ENCODE data around the gene GPR68. TPM values are rescaled to one million over a fixed set of nuclear protein-coding genes. Genes with fewer than 3 reads are reported as not detected.
A peak's percentile ranks its signal among the peaks of the same experiment; 100 is the strongest.

GPR68 gene
- total and polyA plus RNA-seq, 8 donors, result 1.3 to 4.9 (median 3.3) TPM

GRCh38 chr14:91223028-91223783, 21.3 kb downstream of the GPR68 start:
- Histone ChIP-seq H3K27me3 (no peaks in the 10 kb centered on the region), H3K4me1 (peaks cover 11 to 40% of the 10 kb centered on the region in 2 donors), H3K4me3 (no peak overlapping the region), H3K36me3 (peaks cover 0 to 14% of the 10 kb centered on the region in 2 donors), H3K27ac (peak overlapping the region; percentile 9 to 63), H3K9me3 (no peaks in the 10 kb centered on the region)
- peak; percentile 2 for ATAC-seq
- TF ChIP-seq CTCF (IDR thresholded peaks at IDR 0.05), result no peak
- intact Hi-C loops (cut with DNase I), result no loop called here
- DNase-seq, result no peak

GRCh38 chr14:91221270-91221669, 23.2 kb downstream of the GPR68 start:
- intact Hi-C loops (cut with DNase I), result no loop called here
- no peak for ATAC-seq
- no peaks in the 10 kb centered on the region for H3K9me3 ChIP-seq

DNA sequence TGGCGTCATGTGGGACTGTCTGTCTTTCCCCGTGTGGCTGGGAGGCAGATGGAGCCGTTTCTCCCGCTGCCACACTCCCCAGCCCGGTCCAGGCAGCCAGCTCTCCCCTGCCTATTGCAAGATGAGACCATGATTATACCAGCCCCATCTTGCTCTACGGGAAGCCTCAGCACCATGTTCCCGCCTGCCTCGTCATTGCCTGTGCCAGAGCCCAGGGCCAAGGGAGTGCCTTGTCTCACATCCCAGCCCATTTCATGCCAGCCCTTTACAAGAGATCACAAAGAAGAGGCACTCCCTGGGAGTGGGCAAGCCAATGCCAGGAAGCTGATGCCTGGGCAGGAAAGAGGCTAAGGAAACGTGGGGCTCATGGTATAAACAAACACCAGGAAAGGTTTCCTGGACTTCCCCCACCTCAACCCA, 23.9 kb downstream of the GPR68 start:
- ATAC-seq (peak; percentile 24), DNase-seq (peak in 1 of 4 donors; percentile 51)
- Histone ChIP-seq H3K27ac (peak overlapping the region; percentile 73 to 81), H3K9me3 (no peaks in the 10 kb centered on the region), H3K4me1 (peaks cover 11 to 28% of the 10 kb centered on the region in 2 donors), H3K27me3 (no peaks in the 10 kb centered on the region), H3K36me3 (peaks cover 0 to 37% of the 10 kb centered on the region in 2 donors), H3K4me3 (no peak overlapping the region)
- intact Hi-C loops (cut with DNase I), result no loop called here
- no peak for TF ChIP-seq CTCF (IDR thresholded peaks at IDR 0.05)

More at GRCh38 chr14:91221270-91221669, 23.2 kb downstream of the GPR68 start:
- no peak for DNase-seq
- peak overlapping the region in 1 of 2 donors; percentile 73 for H3K27ac ChIP-seq
- no peak for TF ChIP-seq CTCF (IDR thresholded peaks at IDR 0.05)
- H3K36me3 ChIP-seq, result peaks cover 0 to 30% of the 10 kb centered on the region in 2 donors
- H3K4me1 ChIP-seq, result peaks cover 11 to 31% of the 10 kb centered on the region in 2 donors
- no peaks in the 10 kb centered on the region for H3K27me3 ChIP-seq
- H3K4me3 ChIP-seq, result no peak overlapping the region

DNA sequence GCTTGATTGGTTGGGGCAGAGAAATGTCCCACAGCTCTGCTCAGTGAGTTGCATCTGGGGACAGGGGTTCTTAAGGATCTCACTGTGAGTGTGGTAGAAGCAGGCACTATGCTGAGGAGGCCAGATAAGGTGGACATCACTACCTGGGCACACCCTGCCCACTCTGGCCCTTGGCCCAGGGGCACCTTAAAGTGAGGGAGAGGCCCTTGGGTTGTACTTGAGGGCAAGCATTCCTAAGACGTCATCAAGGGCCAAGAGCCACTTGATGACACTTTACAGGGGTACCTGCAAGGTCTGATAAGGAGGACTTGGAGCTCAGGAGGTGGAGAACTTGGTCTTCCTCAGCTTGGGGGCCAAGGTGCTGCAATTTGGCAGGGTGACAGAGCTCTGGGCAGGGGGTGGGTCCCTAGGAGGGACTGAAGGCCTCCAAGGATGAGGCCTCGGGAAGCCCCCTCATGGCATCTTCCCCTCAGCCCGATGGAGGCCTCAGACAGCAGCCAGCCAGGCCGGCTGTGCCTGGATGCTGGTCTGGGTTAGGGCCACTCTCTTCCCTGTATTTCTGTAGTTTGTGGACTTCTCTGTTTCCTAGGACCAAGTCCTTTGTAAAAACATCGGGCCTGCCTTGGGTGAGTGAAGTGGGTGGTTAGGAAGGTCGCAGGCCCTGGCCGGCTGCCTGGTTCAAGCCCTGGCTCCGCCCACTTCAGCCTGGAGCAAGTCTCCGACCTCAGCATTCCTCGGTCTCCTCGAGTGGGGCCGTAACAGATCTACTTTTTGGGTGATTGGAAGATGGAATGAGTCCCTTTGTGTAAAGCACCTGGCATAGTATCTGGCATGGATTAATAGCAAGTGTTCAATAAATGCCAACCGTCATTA, 24.8 kb downstream of the GPR68 start:
- Histone ChIP-seq H3K27ac (peak overlapping the region; percentile 73 to 81), H3K4me3 (no peak overlapping the region), H3K4me1 (peaks cover 11 to 28% of the 10 kb centered on the region in 2 donors), H3K9me3 (no peaks in the 10 kb centered on the region), H3K36me3 (peaks cover 0 to 41% of the 10 kb centered on the region in 2 donors), H3K27me3 (no peaks in the 10 kb centered on the region)
- intact Hi-C loops (cut with DNase I), result no loop called here
- TF ChIP-seq CTCF (IDR thresholded peaks at IDR 0.05), result no peak
- DNase-seq (peak; percentile 27 to 85 (median 80)), ATAC-seq (peak; percentile 81)

- H3K4me1 ChIP-seq, result peaks cover 11 to 27% of the 10 kb centered on the region in 2 donors
- intact Hi-C loops (cut with DNase I), result no loop called here
- H3K27ac ChIP-seq, result peak overlapping the region; percentile 59 to 73
- H3K4me3 ChIP-seq, result no peak overlapping the region
- peaks cover 0 to 52% of the 10 kb centered on the region in 2 donors for H3K36me3 ChIP-seq
- no peak for TF ChIP-seq CTCF (IDR thresholded peaks at IDR 0.05)
- no peaks in the 10 kb centered on the region for H3K9me3 ChIP-seq
- DNase-seq (no peak), ATAC-seq (no peak)
- H3K27me3 ChIP-seq, result no peaks in the 10 kb centered on the region
These were observed 26.5 kb downstream of the GPR68 start for GRCh38 chr14:91218014-91218413.
